Measurements from ENCODE around the gene ACAD10.
"Not testable (repeated sequence)": the region's sequence is repeated elsewhere in the genome, so short reads cannot be mapped to it uniquely, and the experiment has no call there.

Gene ACAD10

GRCh38 chr12:111754671-111755070 is 68.8 kb downstream of the ACAD10 start:
- no peak for DNase-seq

DNA sequence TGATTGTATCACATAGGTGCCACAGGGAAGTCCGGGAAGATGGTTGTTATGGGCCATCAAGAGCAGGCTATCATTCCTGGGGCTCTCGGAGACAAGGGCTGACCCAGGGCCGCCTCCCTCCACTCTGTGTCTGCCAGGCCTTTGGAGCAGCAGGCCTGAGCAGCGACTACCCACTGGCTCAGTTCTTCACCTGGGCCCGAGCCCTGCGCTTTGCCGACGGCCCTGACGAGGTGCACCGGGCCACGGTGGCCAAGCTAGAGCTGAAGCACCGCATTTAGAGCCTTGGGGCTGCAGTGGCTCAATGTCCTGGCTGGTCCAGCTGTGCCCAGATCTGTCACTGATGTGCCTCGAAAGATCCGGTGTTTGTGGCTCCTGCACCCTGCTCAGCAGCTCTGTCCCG is 70.3 kb downstream of the ACAD10 start:
- DNase-seq = no peak

DNA sequence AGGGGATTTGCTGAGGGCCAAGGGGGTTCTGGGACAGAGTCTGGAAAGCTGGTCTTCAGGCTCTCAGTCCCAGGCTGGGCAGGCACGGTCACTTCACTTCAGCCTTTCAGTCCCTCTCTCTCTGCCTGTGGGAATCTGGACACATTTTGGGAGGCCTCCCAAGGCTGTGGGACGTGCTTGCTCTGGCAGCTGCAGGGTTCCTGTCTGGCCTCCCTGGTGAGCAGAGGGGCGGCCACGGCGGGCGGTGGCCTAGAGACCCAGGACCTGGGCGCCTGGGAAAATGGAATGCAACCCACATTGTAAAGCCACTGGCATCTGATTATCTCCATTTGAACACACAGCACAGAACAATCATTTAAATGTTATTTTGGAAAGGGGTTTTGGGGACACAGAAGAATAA is 70.8 kb downstream of the ACAD10 start:
- DNase-seq = no peak

- no peak for DNase-seq
Measured at GRCh38 chr12:111757361-111758119, 71.7 kb downstream of the ACAD10 start.

- DNase-seq = no peak
Measured at GRCh38 chr12:111758120-111758561, 72.3 kb downstream of the ACAD10 start.

DNA sequence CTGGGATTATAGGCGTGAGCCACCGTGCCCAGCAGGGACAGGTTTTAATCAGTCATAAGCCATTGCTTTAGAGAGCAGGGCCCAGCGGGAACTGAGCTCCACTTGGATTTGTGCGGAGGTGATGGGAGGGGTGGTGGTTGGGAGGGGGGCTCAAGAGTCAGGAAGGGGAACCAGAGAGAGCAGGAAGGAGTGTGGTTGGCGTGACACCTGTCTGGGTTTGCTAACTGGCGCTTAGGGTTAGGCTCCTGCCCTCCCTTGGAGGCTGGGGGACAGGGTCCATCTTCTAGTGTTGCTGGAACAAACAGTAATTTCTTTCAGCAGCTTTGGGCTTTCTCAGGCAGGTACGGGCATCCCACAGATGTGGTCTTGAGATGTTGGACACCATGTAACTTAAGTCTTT is 73.4 kb downstream of the ACAD10 start:
- DNase-seq = no peak

GRCh38 chr12:111759991-111760390 is 74.1 kb downstream of the ACAD10 start:
- DNase-seq = no peak

DNA sequence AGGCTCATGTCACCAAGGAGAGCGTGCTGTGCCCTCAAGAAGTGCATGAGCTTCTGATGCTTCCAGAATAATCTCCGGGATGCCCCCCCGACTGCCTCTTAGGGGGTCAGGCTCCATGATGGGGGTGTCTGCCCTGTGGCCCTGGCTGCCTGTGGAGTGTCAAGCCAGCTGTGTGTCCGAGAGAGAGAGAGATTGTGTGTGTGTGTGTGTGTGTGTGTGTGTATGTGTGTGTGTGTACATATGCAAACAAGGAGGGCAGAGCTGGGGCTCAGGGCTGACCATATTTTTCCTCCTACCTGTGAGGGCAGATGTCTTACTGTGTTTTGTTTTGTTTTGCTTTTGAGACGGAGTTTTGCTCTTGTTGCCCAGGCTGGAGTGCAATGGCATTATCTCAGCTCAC is 75.2 kb downstream of the ACAD10 start:
- DNase-seq = no peak

DNA sequence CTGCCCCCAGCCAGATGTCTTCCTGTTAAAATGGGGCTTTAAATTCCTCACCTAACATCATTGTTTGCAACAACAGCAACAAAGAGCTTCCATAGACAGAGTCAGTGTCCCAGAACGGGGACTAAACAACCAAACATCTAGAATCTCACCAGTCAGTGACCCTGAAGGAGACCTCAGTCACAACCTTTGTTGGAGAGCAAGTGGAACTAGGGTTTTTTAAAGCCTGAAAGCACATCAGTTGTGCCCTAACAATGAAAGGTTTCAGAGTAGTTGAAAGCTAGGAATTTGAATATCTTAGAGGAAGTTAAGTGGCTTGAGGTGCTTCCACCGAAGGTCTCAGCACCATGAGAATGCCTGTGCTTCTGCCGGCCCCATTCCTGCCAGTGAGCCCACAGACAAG is 75.9 kb downstream of the ACAD10 start:
- no peak for DNase-seq

DNA sequence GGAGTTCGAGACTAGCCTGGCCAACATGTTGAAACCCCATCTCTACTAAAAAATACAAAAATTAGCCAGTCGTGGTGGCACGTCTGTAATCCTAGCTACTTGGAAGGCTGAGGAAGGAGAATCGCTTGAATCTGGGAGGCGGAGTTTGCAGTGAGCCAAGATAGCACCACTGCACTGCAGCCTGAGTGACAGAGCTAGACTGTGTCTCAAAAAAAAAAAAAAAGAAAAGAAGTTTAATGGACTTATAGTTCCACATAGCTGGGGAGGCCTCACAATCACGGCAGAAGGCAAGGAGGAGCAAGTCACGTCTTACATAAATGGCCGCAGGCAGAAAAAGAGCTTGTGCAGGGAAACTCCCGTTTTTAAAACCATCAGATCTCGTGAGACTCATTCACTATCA is 77.7 kb downstream of the ACAD10 start:
- DNase-seq = not testable (repeated sequence)

DNA sequence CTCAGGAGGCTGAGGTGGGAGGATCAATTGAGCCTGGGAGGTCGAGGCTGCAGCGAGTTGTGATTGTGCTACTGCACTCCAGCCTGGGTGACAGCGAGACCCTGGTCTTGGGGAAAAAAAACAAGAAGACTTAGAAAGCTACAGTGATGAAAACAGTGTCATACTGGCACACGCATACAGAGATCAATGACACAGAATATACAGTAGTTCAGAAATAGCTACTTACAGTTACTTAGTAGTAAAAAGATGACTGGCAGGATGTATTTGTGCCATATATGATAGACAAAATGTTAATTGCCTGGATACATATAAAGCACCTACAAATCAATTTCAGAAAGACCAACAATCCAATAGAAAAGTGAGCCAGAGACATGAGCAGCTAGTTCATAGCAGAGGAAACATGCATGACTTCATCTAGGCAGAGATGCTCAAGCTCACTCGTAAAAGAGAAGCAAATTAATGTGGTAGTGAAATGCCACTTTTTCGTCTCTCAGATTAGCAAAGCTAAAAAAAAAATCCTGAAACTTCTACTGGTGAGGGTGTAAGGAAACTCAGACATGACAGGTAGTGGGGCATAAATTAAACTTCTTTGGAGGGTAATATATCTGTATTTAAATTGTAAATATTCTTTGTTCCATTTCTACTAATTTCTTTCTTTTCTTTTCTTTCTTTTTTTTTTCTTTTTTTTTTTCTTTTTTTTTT is 78.4 kb downstream of the ACAD10 start:
- DNase-seq = no peak

DNA sequence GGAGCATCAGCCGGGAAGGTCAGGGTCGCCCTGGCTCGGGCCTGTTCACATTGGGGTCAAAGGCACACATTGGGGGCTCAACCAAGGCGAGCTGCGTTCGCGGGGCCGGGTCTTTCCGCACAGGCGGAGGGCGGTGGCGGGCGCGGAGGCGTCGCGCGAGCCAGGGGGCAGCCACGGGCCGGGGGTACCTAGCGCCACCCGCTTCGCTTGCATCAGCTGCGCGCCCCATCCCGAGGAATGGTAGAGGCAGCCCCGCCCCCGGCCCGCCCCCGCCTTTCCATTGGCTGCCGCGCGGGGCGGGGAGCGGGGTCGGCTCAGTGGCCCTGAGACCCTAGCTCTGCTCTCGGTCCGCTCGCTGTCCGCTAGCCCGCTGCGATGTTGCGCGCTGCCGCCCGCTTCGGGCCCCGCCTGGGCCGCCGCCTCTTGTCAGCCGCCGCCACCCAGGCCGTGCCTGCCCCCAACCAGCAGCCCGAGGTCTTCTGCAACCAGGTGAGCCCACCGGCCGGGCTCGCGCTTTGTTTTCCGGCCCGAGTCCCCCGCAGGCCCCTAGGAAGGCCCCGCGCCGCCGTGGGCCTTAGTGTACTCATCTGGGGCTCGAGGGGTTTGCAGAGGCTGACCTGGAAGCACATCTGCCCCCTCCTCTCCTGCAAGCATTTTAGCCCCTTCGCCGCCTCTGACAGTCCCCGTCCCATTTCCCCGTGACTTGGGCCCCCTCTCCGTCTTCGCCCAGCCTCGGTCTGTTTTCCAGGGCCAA is 80.9 kb downstream of the ACAD10 start, which contains the start of gene ALDH2:
Gene ALDH2, plus strand, starts transcription at position 326 of the 754 bp plus-strand sequence. Its CDS starts 50 bp downstream, at position 376.
- peak; percentile 51 for DNase-seq

- no peak for DNase-seq
Measured at GRCh38 chr12:111767362-111768158, 81.7 kb downstream of the ACAD10 start.

DNA sequence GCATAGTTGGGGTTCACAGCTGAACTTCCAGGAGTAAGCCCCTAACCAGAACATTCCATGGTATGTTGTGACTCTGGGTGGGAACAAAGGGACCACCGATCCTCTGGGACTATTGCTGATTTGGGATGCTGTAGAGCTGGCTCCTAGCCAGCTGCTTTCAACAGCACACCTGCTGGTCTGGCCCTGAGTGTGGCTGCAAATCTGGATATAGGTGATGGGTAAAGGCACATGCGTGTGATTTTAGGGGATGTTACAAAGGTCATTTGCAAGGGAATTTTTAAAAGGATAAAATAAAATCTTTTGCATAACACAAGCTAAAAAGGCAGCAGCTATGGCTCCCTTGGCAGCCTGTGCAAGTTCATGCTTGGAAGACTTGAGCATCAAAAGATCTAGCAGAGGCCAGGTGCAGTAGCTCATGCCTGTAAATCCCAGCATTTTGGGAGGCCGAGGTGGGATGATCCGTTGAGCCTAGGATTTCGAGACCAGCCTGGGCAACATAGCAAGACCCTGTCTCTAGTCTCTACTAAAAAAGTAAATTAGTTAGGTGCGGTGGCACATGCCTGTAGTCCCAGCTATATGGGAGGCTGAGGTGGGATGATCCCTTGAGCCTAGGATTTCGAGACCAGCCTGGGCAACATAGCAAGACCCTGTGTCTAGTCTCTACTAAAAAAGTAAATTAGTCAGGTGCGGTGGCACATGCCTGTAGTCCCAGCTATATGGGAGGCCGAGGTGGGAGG is 82.5 kb downstream of the ACAD10 start:
- no peak for DNase-seq

- DNase-seq = no peak
Measured at GRCh38 chr12:111769599-111769998, 83.7 kb downstream of the ACAD10 start.

DNA sequence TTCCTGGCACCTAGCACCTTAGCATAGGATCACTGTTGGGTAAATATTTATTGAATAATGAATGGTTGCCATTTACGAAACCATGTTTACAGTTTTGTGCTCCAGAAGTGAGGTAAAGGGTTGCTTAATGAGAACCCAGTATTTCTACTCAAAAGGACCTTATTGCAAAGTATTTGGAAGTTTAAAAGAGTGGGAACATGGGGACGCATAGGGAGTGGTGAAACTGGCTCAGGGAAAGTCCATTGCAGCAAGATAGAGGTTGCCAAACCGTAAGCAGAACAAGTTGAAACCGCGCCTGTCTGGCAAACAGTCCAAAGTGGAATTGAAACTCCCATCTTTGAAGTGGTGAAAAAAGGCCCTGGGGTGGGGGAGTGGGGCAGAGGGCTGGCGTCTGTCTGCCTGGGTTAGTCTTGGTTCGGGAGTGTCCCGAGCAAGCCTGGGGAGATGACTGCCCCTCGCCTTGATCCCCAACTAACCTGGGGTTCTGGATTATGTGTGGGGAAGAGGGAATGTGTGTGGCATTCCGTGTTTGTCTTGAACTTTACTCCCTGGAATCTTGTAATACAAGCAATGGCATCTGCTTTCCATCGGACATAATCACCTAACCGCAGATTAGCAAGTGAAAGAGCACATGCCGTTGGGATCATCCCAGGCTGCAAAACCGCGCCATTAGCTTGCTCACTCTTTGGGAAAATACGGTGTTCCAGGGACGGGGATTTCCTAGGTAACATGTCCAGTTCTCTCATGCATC is 88.1 kb downstream of the ACAD10 start:
- DNase-seq = no peak

DNA sequence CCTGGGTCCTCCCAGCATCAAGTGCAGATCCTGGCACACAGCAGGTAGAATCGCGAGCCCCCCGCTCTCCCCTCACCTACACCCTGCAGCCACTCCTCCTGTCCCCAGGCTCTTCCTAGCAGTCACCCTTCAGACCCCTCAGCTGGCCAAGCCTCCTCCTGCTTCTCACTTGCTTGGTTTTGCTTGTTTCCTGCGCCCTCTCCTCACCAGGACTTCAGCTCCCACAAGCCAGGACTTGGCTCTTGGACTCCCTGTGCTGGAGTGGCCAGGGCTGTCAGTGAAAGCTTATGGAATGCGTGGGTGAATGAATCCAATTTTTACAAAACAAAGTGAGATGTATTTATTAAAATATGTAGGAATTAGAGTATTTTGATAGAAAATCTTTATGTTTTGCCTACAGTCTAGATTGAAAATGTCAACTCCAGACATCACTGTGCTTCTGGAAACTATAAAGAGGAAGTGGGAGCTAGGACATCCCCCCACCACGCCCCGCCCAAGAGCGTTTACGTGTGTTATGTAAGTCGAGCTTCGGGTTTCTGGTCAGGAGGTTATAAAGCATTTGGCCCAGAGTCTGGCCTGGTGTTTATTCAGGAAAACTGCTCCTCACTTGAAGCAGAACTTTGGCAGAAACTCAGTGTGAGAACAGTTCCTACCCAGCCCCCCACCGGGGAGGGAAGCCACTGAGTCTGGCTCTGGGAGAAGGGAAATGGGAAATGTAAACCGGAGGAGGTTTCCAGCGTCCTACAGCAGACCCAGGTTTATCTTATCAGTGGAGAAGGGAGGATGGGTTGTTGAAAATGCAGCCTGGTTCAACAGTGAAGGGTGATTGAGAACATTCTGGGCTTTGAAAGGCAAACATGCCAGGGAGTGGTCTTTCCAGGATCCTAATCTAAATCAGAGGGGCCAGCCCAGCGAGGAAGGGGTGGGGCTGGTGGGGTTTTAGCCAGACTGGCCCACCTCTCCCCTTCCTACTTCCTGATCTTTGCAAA is 89.6 kb downstream of the ACAD10 start:
- DNase-seq = peak; percentile 65

DNA sequence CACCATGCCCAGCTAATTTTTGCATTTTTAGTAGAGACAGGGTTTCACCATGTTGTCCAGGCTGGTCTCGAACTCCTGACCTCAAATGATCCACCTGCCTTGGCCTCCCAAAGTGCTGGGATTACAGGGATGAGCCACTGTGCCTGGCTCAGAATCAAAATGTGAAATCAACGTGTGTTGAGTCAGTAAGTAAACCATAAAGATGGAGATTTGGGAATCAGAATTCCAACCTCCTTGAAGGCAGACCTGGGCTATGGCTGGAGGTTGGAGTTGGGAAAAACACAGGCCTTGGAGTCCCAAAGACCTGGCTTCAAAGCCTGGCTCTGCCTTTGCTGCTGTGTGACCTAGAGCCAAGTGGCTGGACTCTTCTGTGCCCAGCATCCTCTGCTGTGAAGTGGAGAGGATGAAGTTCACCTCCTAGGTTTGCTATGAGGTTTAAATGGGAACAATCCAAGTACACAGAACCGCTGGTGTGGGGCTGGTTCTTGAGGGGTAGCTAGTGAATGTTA is 91.0 kb downstream of the ACAD10 start:
- DNase-seq = no peak

DNA sequence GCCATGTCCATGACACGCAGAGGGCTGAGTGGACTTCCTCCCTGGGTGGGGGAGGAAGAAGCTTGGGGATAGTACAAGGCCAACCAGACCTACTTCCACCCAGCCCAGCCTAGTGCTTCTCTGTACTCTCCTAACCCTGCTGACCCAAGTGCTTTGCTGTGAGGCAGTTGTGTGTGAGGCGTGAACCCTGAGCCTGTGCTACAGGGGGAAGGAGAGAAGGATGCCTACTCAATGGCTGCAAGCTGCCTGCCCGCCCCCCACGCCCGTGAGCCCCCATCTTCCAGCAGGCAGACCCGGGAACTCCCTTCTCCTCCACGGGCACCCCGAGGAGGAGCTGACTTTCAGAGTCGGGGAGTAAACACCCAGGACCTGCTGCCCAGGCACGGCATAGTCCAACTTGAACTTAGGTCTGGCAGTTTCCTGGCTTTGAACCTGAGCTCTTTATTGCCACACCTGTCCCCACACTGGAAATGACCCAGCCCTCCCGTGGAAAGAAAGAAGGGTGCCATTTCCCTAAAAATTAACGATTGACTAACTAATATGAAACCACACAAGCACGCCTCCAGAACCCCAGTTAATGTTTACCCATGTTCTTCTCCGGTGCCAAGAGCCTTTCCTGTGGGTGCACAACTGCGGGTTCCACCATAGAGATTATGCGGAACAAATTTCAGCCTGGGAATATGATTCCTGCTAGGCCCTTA is 91.6 kb downstream of the ACAD10 start:
- no peak for DNase-seq

Data from DMS153 (cell line).